ENCODE data around the gene TRAPPC12. TPM values are rescaled to one million over a fixed set of nuclear protein-coding genes. Genes with fewer than 3 reads are reported as not detected.
A peak's percentile ranks its signal among the peaks of the same experiment; 100 is the strongest.

The TRAPPC12 gene
- total RNA-seq, 4 donors from 2014 or later: 90.2 to 248 (median 157) TPM

GRCh38 chr2:3476985-3477327 is 97.5 kb downstream of the TRAPPC12 start:
- no peak for TF ChIP-seq POLR2A (IDR thresholded peaks at IDR 0.05)
- TF ChIP-seq POLR2AphosphoS5 (IDR thresholded peaks at IDR 0.05): no peak
- TF ChIP-seq CTCF (IDR thresholded peaks at IDR 0.05): no peak
- TF ChIP-seq EP300 (IDR thresholded peaks at IDR 0.05): no peak
- DNase-seq (ENCODE audit: low spot score in 2 of 2): no peak
- no peaks in the 10 kb centered on the region for H3K9me3 ChIP-seq
- 86% methylated on average over 5 of the region's 5 CpGs for WGBS
- H3K36me3 ChIP-seq: peaks cover 42% of the 10 kb centered on the region
- no peaks in the 10 kb centered on the region for H3K27me3 ChIP-seq
- H3K4me1 ChIP-seq: peaks cover 19% of the 10 kb centered on the region
- H3K27ac ChIP-seq: peak overlapping the region; percentile 55
- H3K4me3 ChIP-seq: no peak overlapping the region

GRCh38 chr2:3478846-3479385 is 99.4 kb downstream of the TRAPPC12 start:
- no peak for DNase-seq (ENCODE audit: low spot score in 2 of 2)
- no peak overlapping the region for H3K27ac ChIP-seq
- H3K4me3 ChIP-seq: no peak overlapping the region
- TF ChIP-seq POLR2A (IDR thresholded peaks at IDR 0.05) (no peak), CTCF (IDR thresholded peaks at IDR 0.05) (no peak), EP300 (IDR thresholded peaks at IDR 0.05) (no peak), POLR2AphosphoS5 (IDR thresholded peaks at IDR 0.05) (no peak)
- peaks cover 48% of the 10 kb centered on the region for H3K36me3 ChIP-seq
- 88% methylated on average over 12 of the region's 19 CpGs for WGBS
- no peaks in the 10 kb centered on the region for H3K27me3 ChIP-seq
- no peaks in the 10 kb centered on the region for H3K9me3 ChIP-seq
- peaks cover 8% of the 10 kb centered on the region for H3K4me1 ChIP-seq

GRCh38 chr2:3479430-3480320 is 100.2 kb downstream of the TRAPPC12 start:
- no peak for DNase-seq (ENCODE audit: low spot score in 2 of 2)
- peaks cover 8% of the 10 kb centered on the region for H3K4me1 ChIP-seq
- peaks cover 52% of the 10 kb centered on the region for H3K36me3 ChIP-seq
- 84% methylated on average over 22 of the region's 31 CpGs for WGBS
- H3K27me3 ChIP-seq: no peaks in the 10 kb centered on the region
- H3K4me3 ChIP-seq: no peak overlapping the region
- TF ChIP-seq EP300 (IDR thresholded peaks at IDR 0.05) (no peak), CTCF (IDR thresholded peaks at IDR 0.05) (no peak), POLR2AphosphoS5 (IDR thresholded peaks at IDR 0.05) (no peak), POLR2A (IDR thresholded peaks at IDR 0.05) (no peak)
- no peak overlapping the region for H3K27ac ChIP-seq
- no peaks in the 10 kb centered on the region for H3K9me3 ChIP-seq

- H3K4me3 ChIP-seq: no peak overlapping the region
- H3K27ac ChIP-seq: no peak overlapping the region
- peaks cover 8% of the 10 kb centered on the region for H3K4me1 ChIP-seq
- H3K27me3 ChIP-seq: no peaks in the 10 kb centered on the region
- H3K36me3 ChIP-seq: peaks cover 54% of the 10 kb centered on the region
- H3K9me3 ChIP-seq: no peaks in the 10 kb centered on the region
- DNase-seq (ENCODE audit: low spot score in 2 of 2): no peak
- TF ChIP-seq POLR2A (IDR thresholded peaks at IDR 0.05) (no peak), POLR2AphosphoS5 (IDR thresholded peaks at IDR 0.05) (no peak), CTCF (IDR thresholded peaks at IDR 0.05) (no peak), EP300 (IDR thresholded peaks at IDR 0.05) (no peak)
- 54% methylated on average over 7 of the region's 7 CpGs for WGBS
These were observed 101.0 kb downstream of the TRAPPC12 start for GRCh38 chr2:3480352-3481010.

GRCh38 chr2:3481011-3481400 is 101.5 kb downstream of the TRAPPC12 start:
- H3K27me3 ChIP-seq: no peaks in the 10 kb centered on the region
- no peak for DNase-seq (ENCODE audit: low spot score in 2 of 2)
- peaks cover 54% of the 10 kb centered on the region for H3K36me3 ChIP-seq
- H3K4me1 ChIP-seq: peaks cover 8% of the 10 kb centered on the region
- no peak for TF ChIP-seq POLR2AphosphoS5 (IDR thresholded peaks at IDR 0.05)
- no peak for TF ChIP-seq CTCF (IDR thresholded peaks at IDR 0.05)
- no peak for TF ChIP-seq EP300 (IDR thresholded peaks at IDR 0.05)
- TF ChIP-seq POLR2A (IDR thresholded peaks at IDR 0.05): no peak
- H3K9me3 ChIP-seq: no peaks in the 10 kb centered on the region
- no peak overlapping the region for H3K27ac ChIP-seq
- no peak overlapping the region for H3K4me3 ChIP-seq
- 84% methylated on average over 5 of the region's 5 CpGs for WGBS
